ENCODE data around the gene FBXL13.
"Not testable (repeated sequence)": the region's sequence is repeated elsewhere in the genome, so short reads cannot be mapped to it uniquely, and the experiment has no call there.

Gene FBXL13
- 1.1 to 2.7 (median 1.5) reads per million in 4 experiments for total RNA-seq

- DNase-seq, result peak; percentile 86
Observed at GRCh38 chr7:103074519-103075336, at the start of gene FBXL13, which contains the start of gene ARMC10. Gene FBXL13 (minus strand): TSS chr7:103074796. Gene ARMC10 (plus strand): TSS chr7:103075140. CDS start chr7:103075273, 133 bp downstream.

GRCh38 chr7:103123529-103123928 is 48.9 kb upstream of the FBXL13 start:
- DNase-seq, result no peak

- no peak for DNase-seq
Observed at GRCh38 chr7:103121641-103122040, 47.0 kb upstream of the FBXL13 start.

- no peak for DNase-seq
Observed at GRCh38 chr7:103120362-103120761, 45.8 kb upstream of the FBXL13 start.

- DNase-seq, result no peak
Observed at GRCh38 chr7:103119791-103120291, 45.2 kb upstream of the FBXL13 start.

- no peak for DNase-seq
Observed at GRCh38 chr7:103117465-103117864, 42.9 kb upstream of the FBXL13 start.

- no peak for DNase-seq
Observed at GRCh38 chr7:103116991-103117390, 42.4 kb upstream of the FBXL13 start.

- DNase-seq, result no peak
Observed at GRCh38 chr7:103116511-103116910, 41.9 kb upstream of the FBXL13 start.

GRCh38 chr7:103115771-103116170 is 41.2 kb upstream of the FBXL13 start:
- DNase-seq, result no peak

- no peak for DNase-seq
Observed at GRCh38 chr7:103114576-103115008, 40.0 kb upstream of the FBXL13 start.

- no peak for DNase-seq
Observed at GRCh38 chr7:103113164-103113563, 38.6 kb upstream of the FBXL13 start.

- not testable (repeated sequence) for DNase-seq
Observed at GRCh38 chr7:103106703-103107070, 32.1 kb upstream of the FBXL13 start.

GRCh38 chr7:103106005-103106702 is 31.6 kb upstream of the FBXL13 start:
- no peak for DNase-seq

- no peak for DNase-seq
Observed at GRCh38 chr7:103101543-103101942, 26.9 kb upstream of the FBXL13 start.

GRCh38 chr7:103100348-103100747 is 25.8 kb upstream of the FBXL13 start:
- DNase-seq, result no peak

- DNase-seq, result no peak
Observed at GRCh38 chr7:103097041-103097440, 22.4 kb upstream of the FBXL13 start.

GRCh38 chr7:103095558-103095957 is 21.0 kb upstream of the FBXL13 start:
- not testable (repeated sequence) for DNase-seq

- DNase-seq, result no peak
Observed at GRCh38 chr7:103094102-103094501, 19.5 kb upstream of the FBXL13 start.

GRCh38 chr7:103093429-103093828 is 18.8 kb upstream of the FBXL13 start:
- DNase-seq, result no peak

GRCh38 chr7:103092321-103092720 is 17.7 kb upstream of the FBXL13 start:
- DNase-seq, result not testable (repeated sequence)

- DNase-seq, result no peak
Observed at GRCh38 chr7:103083210-103083609, 8.6 kb upstream of the FBXL13 start.

- DNase-seq, result no peak
Observed at GRCh38 chr7:103082497-103082896, 7.9 kb upstream of the FBXL13 start.

GRCh38 chr7:103080923-103081322 is 6.3 kb upstream of the FBXL13 start:
- DNase-seq, result no peak

- DNase-seq, result no peak
Observed at GRCh38 chr7:103079836-103080235, 5.2 kb upstream of the FBXL13 start.

Data from effector CD8-positive, alpha-beta T cell (primary cell).